Trophoblast cell (in vitro differentiated cells and primary cell): ENCODE measurements around the gene RPAP2.

Experiments used
- DNase-seq, 2 donors: peaks; one replicate each; pipeline ENCODE4 v3.0.0-alpha.2; 2016
- H2AFZ ChIP-seq: 2 replicates; pipeline ENCODE4 v1.6.1; 2013; ENCODE audit warnings: low read length, moderate library complexity, mild to moderate bottlenecking; ENCODE audit not compliant: insufficient read depth, poor library complexity
- H2AK5ac ChIP-seq: 2 replicates; pipeline ENCODE4 v1.6.1; 2013; ENCODE audit warnings: mild to moderate bottlenecking, low read length
- H2BK120ac ChIP-seq: 2 replicates; pipeline ENCODE4 v1.6.1; 2013; ENCODE audit warnings: low read length, mild to moderate bottlenecking, moderate library complexity; ENCODE audit not compliant: insufficient read depth, poor library complexity
- H2BK12ac ChIP-seq: 2 replicates; pipeline ENCODE4 v1.6.1; 2013; ENCODE audit warnings: mild to moderate bottlenecking, low read length, moderate library complexity
- H2BK5ac ChIP-seq: 2 replicates; pipeline ENCODE4 v1.6.1; 2013; ENCODE audit warnings: low read length, low read depth, moderate library complexity, mild to moderate bottlenecking; ENCODE audit not compliant: poor library complexity
- H3K14ac ChIP-seq: 2 replicates; pipeline ENCODE4 v1.6.1; 2013; ENCODE audit warnings: mild to moderate bottlenecking, low read length
- H3K18ac ChIP-seq: 2 replicates; pipeline ENCODE4 v1.6.1; 2013; ENCODE audit warnings: mild to moderate bottlenecking, low read length
- H3K23ac ChIP-seq: 2 replicates; pipeline ENCODE4 v1.6.1; 2013; ENCODE audit warnings: low read length
- H3K27ac ChIP-seq: 2 replicates; pipeline ENCODE4 v1.5.1; 2013; ENCODE audit warnings: low read depth, mild to moderate bottlenecking, inconsistent platforms, low read length, moderate library complexity
- H3K27me3 ChIP-seq: 2 replicates; pipeline ENCODE4 v1.6.1; 2013; ENCODE audit warnings: inconsistent platforms, mild to moderate bottlenecking, low read length, moderate library complexity; ENCODE audit not compliant: insufficient read depth
- H3K36me3 ChIP-seq, 2 experiments: 1 replicate in 1 of 2; 2 replicates in 1 of 2; pipeline ENCODE4 v1.6.1; 2013; ENCODE audit warnings: low read length in 2 of 2, mild to moderate bottlenecking in 2 of 2, moderate library complexity in 1 of 2; ENCODE audit not compliant: insufficient read depth in 2 of 2, control insufficient read depth in 1 of 2
- H3K4ac ChIP-seq: 2 replicates; pipeline ENCODE4 v1.6.1; 2013; ENCODE audit warnings: low read depth, mild to moderate bottlenecking, low read length, moderate library complexity
- H3K4me1 ChIP-seq, 2 experiments: 1 replicate in 1 of 2; 2 replicates in 1 of 2; pipeline ENCODE4 v1.6.1; 2013; ENCODE audit warnings: low read length in 2 of 2, mild to moderate bottlenecking in 2 of 2, moderate library complexity in 1 of 2; ENCODE audit not compliant: insufficient read depth in 2 of 2, control insufficient read depth in 1 of 2
- H3K4me2 ChIP-seq: 2 replicates; pipeline ENCODE4 v1.6.1; 2013; ENCODE audit warnings: inconsistent platforms, mild to moderate bottlenecking, low read length, moderate library complexity
- H3K4me3 ChIP-seq: 2 replicates; pipeline ENCODE4 v1.5.1; 2013; ENCODE audit warnings: mild to moderate bottlenecking, low read depth, low read length, inconsistent platforms
- H3K79me1 ChIP-seq: one replicate; pipeline ENCODE4 v1.6.1; 2013; ENCODE audit warnings: low read length
- H3K79me2 ChIP-seq: 2 replicates; pipeline ENCODE4 v1.6.1; 2013; ENCODE audit warnings: low read length, mild to moderate bottlenecking; ENCODE audit not compliant: control insufficient read depth, insufficient read depth, poor library complexity
- H3K9ac ChIP-seq: 2 replicates; pipeline ENCODE4 v1.6.1; 2013; ENCODE audit warnings: mild to moderate bottlenecking, low read length
- H3K9me3 ChIP-seq: 2 replicates; pipeline ENCODE4 v1.6.1; 2013; ENCODE audit warnings: low read depth, mild to moderate bottlenecking, control low read depth, inconsistent platforms, low read length; ENCODE audit not compliant: insufficient read depth
- H4K12ac ChIP-seq: 2 replicates; pipeline ENCODE4 v1.6.1; 2013; ENCODE audit warnings: low read depth, mild to moderate bottlenecking, low read length, moderate library complexity
- H4K8ac ChIP-seq: 2 replicates; pipeline ENCODE4 v1.6.1; 2013; ENCODE audit warnings: low read depth, mild to moderate bottlenecking, low read length, moderate library complexity
- H4K91ac ChIP-seq: one replicate; pipeline ENCODE4 v1.6.1; 2013; ENCODE audit warnings: low read depth, mild to moderate bottlenecking, low read length, moderate library complexity
- WGBS: extraction: QIAGEN DNeasy Blood & Tissue Kit; methylation state at CpG from one replicate; pipeline ENCODE4 v1.1.7; 2013; ENCODE audit warnings: missing lambda C conversion rate; ENCODE audit not compliant: insufficient read length, insufficient coverage; ENCODE audit errors: extremely low coverage; 5-methylcytosine and 5-hydroxymethylcytosine counted together

Gene RPAP2

DNA sequence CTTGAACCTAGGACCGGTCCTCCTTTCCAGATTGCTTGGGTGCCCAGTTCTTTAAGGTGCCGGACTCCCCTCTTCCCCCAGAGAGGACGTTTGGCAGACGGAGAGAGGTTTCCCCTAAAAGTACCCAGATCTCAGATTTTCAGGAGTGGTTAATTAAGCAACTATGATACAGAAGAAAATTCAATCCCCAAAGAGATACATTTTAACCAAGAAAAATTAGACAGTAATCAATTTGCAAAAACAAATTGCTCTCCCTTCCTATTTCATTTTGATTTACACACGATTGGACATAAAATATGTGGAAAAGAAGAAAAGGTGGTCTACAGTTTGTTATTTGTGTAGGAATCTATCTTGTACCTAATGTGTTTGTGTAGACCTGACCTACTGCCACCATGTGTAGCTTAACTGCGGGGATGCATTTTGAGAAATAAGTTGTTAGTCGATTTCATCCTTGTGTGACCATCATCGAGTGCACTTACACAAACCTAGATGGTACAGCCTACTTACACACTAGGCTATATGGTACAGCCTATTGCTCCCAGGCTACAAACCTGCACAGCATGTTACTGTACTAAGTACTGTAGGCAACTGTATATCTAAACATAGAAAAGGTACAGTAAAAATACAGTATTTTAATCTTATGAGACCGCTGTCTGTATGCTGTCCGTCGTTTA is 755 bp downstream of the RPAP2 start:
- peak overlapping the region; percentile 95 for H2AFZ ChIP-seq
- H3K27me3 ChIP-seq: no peaks in the 10 kb centered on the region
- peak overlapping the region; percentile 88 for H4K91ac ChIP-seq
- H3K4me3 ChIP-seq: peak overlapping the region; percentile 75
- no peak for DNase-seq
- H3K9ac ChIP-seq: peak overlapping the region; percentile 77
- H2BK120ac ChIP-seq: peak overlapping the region; percentile 80
- H3K4ac ChIP-seq: peak overlapping the region; percentile 68
- H2BK5ac ChIP-seq: peak overlapping the region; percentile 45
- H3K14ac ChIP-seq: peak overlapping the region; percentile 94
- WGBS: no CpG with 5 or more reads among the region's 11 CpGs
- H3K9me3 ChIP-seq: no peaks in the 10 kb centered on the region
- H3K18ac ChIP-seq: peak overlapping the region; percentile 95
- H3K4me2 ChIP-seq: peak overlapping the region; percentile 67
- H3K79me1 ChIP-seq: peaks cover 9% of the 10 kb centered on the region
- peak overlapping the region; percentile 92 for H4K8ac ChIP-seq
- H3K23ac ChIP-seq: no peak overlapping the region
- peak overlapping the region; percentile 30 for H2AK5ac ChIP-seq
- peaks cover 0 to 3% of the 10 kb centered on the region in 2 experiments for H3K4me1 ChIP-seq
- H2BK12ac ChIP-seq: no peak overlapping the region
- H3K27ac ChIP-seq: peak overlapping the region; percentile 94
- peaks cover 9% of the 10 kb centered on the region for H3K79me2 ChIP-seq
- peak overlapping the region; percentile 88 for H4K12ac ChIP-seq
- H3K36me3 ChIP-seq: peaks cover 3 to 5% of the 10 kb centered on the region in 2 experiments

DNA sequence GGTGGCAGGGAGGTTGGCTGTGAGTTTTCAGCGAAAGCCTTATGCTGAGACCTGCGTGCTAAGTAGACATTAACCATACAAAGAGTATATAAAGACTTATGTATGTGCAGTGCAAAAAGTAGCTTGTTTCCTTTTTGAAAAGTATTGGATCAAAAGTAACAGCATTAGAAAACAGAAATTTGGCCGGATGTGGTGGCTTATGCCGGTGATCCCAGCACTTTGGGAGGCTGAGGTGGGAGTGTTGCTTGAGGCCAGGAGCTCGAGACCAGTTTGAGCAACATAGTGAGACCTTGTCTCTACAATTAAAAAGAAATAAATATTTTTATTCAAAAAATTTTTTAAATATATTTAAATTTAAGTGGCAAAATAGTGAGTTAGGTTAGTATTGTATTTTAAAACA is 2.2 kb downstream of the RPAP2 start:
- WGBS: no CpG with 5 or more reads among the region's 5 CpGs
- Histone ChIP-seq H2BK12ac (no peak overlapping the region), H3K4me3 (no peak overlapping the region), H3K4ac (no peak overlapping the region), H3K79me1 (peaks cover 9% of the 10 kb centered on the region), H3K4me2 (no peak overlapping the region), H3K18ac (no peak overlapping the region), H3K9me3 (no peaks in the 10 kb centered on the region), H3K4me1 (peaks cover 0 to 3% of the 10 kb centered on the region in 2 experiments), H2BK120ac (no peak overlapping the region), H3K9ac (no peak overlapping the region), H4K12ac (no peak overlapping the region), H4K8ac (no peak overlapping the region), H2AK5ac (no peak overlapping the region), H3K27me3 (no peaks in the 10 kb centered on the region), H2BK5ac (no peak overlapping the region), H3K27ac (no peak overlapping the region), H3K36me3 (peaks cover 6 to 7% of the 10 kb centered on the region in 2 experiments), H2AFZ (no peak overlapping the region), H4K91ac (no peak overlapping the region), H3K23ac (no peak overlapping the region), H3K79me2 (peaks cover 9% of the 10 kb centered on the region), H3K14ac (no peak overlapping the region)
- DNase-seq: no peak

DNA sequence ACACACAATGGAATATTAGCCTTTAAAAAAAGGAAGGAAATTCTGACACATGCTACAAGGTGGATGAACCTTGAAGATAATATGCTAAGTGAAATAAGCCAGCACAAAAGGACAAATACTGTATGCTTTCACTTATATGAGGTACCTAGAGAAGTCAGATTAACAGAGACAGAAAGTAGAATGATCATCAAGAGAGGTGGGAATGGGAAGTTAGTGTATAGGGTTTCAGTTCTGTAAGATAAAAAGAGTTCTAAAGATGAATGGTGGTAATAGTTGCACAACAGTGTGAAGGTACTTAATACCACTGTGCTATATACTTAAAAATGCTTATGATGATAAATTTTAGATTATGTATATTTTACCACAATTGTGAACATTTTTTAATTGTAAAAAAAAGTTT is 7.2 kb downstream of the RPAP2 start:
- no peaks in the 10 kb centered on the region for H3K79me1 ChIP-seq
- no peak overlapping the region for H3K4ac ChIP-seq
- no peak overlapping the region for H3K9ac ChIP-seq
- H2AFZ ChIP-seq: no peak overlapping the region
- H3K27ac ChIP-seq: no peak overlapping the region
- no peak overlapping the region for H3K4me2 ChIP-seq
- H3K79me2 ChIP-seq: no peaks in the 10 kb centered on the region
- H3K4me3 ChIP-seq: no peak overlapping the region
- no peak overlapping the region for H4K8ac ChIP-seq
- H3K14ac ChIP-seq: no peak overlapping the region
- no peak overlapping the region for H4K91ac ChIP-seq
- no peaks in the 10 kb centered on the region for H3K27me3 ChIP-seq
- no peak for DNase-seq
- H2BK12ac ChIP-seq: no peak overlapping the region
- H3K36me3 ChIP-seq: peaks cover 3 to 6% of the 10 kb centered on the region in 2 experiments
- H3K4me1 ChIP-seq: no peaks in the 10 kb centered on the region
- no peak overlapping the region for H3K18ac ChIP-seq
- no peak overlapping the region for H3K23ac ChIP-seq
- no peak overlapping the region for H2BK120ac ChIP-seq
- H4K12ac ChIP-seq: no peak overlapping the region
- no peaks in the 10 kb centered on the region for H3K9me3 ChIP-seq
- no peak overlapping the region for H2BK5ac ChIP-seq
- no peak overlapping the region for H2AK5ac ChIP-seq

DNA sequence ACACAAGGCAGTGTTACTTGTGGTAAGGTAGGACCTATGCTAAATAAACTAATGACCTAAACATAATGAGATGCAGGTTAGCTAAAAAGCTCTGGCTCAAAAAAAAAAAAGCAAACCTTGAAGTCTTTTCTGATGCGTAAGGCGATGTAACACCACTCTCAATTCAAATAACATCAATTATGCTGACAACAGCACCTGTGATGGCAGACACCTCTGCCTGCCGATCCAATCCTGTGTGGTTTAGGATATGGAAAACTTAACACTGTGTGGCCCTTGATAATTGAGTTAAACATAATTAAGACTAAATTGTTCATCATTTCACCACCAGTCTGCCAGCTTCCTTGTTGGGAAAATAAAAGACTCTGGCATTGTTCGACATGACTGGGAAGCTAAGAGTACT is 9.1 kb downstream of the RPAP2 start:
- Histone ChIP-seq H3K9ac (no peak overlapping the region), H2BK120ac (no peak overlapping the region), H3K18ac (no peak overlapping the region), H3K4ac (no peak overlapping the region), H4K12ac (no peak overlapping the region), H2BK5ac (no peak overlapping the region), H4K8ac (no peak overlapping the region), H2AFZ (no peak overlapping the region), H3K27ac (no peak overlapping the region), H3K14ac (no peak overlapping the region), H3K4me1 (no peaks in the 10 kb centered on the region), H3K4me2 (no peak overlapping the region), H3K79me2 (no peaks in the 10 kb centered on the region), H3K23ac (no peak overlapping the region), H3K27me3 (no peaks in the 10 kb centered on the region), H2BK12ac (no peak overlapping the region), H3K4me3 (no peak overlapping the region), H2AK5ac (no peak overlapping the region), H3K79me1 (no peaks in the 10 kb centered on the region), H4K91ac (no peak overlapping the region), H3K36me3 (peaks cover 6 to 8% of the 10 kb centered on the region in 2 experiments), H3K9me3 (no peaks in the 10 kb centered on the region)
- WGBS: no CpG with 5 or more reads among the region's 4 CpGs
- DNase-seq: no peak
